H1 (cell line): Measurements from ENCODE around the gene HELZ2. TPM values are rescaled to one million over a fixed set of nuclear protein-coding genes. Genes with fewer than 3 reads are reported as not detected.

Source experiments
- CTCF ChIA-PET: fragments of 300-600 bp; sonication (Branson Sonifier 250); formaldehyde crosslinking; loops from one replicate; lab custom pipeline; 2021; ENCODE audit not compliant: partially characterized antibody; lab: Charles Lee
- POLR2A ChIA-PET: fragments of 300-600 bp; sonication (Branson Sonifier 250); formaldehyde crosslinking; loops from one replicate; lab custom pipeline; 2021; ENCODE audit warnings: inconsistent platforms; ENCODE audit not compliant: partially characterized antibody; lab: Charles Lee
- DNase-seq, 2 experiments: peaks; one replicate each; pipeline versions ENCODE4 v3.0.0 to v3.0.0-alpha.2; 2010 to 2022; ENCODE audit warnings: low spot score in 2 of 2, low read depth in 1 of 2, mixed read lengths in 1 of 2
- FAIRE-seq: peaks from 2 replicates; lab custom pipeline; 2011; peaks lifted over from hg19 to GRCh38; lab: Jason Lieb, UNC
- H2AFZ ChIP-seq: 2 replicates; pipeline ENCODE4 v1.8.1; 2012; ENCODE audit warnings: low read length, inconsistent platforms
- H2AK5ac ChIP-seq: 2 replicates; pipeline ENCODE4 v1.6.1; 2013; ENCODE audit warnings: low read depth, low read length
- H2BK120ac ChIP-seq: replicated peaks from 2 replicates; pipeline ENCODE3; 2013; ENCODE audit warnings: low read depth, low read length, inconsistent platforms
- H2BK12ac ChIP-seq: 2 replicates; pipeline ENCODE4 v1.6.1; 2013; ENCODE audit warnings: low read depth, low read length
- H2BK15ac ChIP-seq: 2 replicates; pipeline ENCODE4 v1.6.1; 2013; ENCODE audit warnings: low read length
- H2BK20ac ChIP-seq: 2 replicates; pipeline ENCODE4 v1.6.1; 2013; ENCODE audit warnings: low read length
- H2BK5ac ChIP-seq: 2 replicates; pipeline ENCODE4 v1.6.1; 2013; ENCODE audit warnings: low read depth, low read length
- H3K14ac ChIP-seq: 2 replicates; pipeline ENCODE4 v1.6.1; 2013; ENCODE audit warnings: inconsistent platforms; ENCODE audit not compliant: insufficient read length
- H3K18ac ChIP-seq: 2 replicates; pipeline ENCODE4 v1.6.1; 2013; ENCODE audit warnings: low read length; ENCODE audit errors: extremely low read depth
- H3K23ac ChIP-seq: 2 replicates; pipeline ENCODE4 v1.6.1; 2013; ENCODE audit warnings: inconsistent platforms; ENCODE audit not compliant: insufficient read length
- H3K23me2 ChIP-seq: 2 replicates; pipeline ENCODE4 v1.6.1; 2013; ENCODE audit warnings: low read depth, low read length
- H3K27ac ChIP-seq: 2 replicates; pipeline ENCODE4 v1.6.1; 2011; ENCODE audit warnings: low read depth, low read length, inconsistent platforms
- H3K27me3 ChIP-seq, 4 experiments: replicated peaks in 1 of 4; 1 replicate in 1 of 4; 2 replicates in 3 of 4; pipeline versions ENCODE4 v1.6.1 to v1.8.1; 2011 to 2013; ENCODE audit warnings: low read length in 3 of 4, mild to moderate bottlenecking in 3 of 4, inconsistent platforms in 2 of 4, mixed read lengths in 2 of 4, moderate library complexity in 1 of 4; ENCODE audit not compliant: control insufficient read depth in 3 of 4, insufficient read depth in 3 of 4; ENCODE audit errors: extremely low read depth in 1 of 4
- H3K36me3 ChIP-seq, 4 experiments: 2 replicates each; pipeline versions ENCODE4 v1.6.1 to v1.8.1; 2011 to 2013; ENCODE audit warnings: mild to moderate bottlenecking in 4 of 4, low read length in 3 of 4, moderate library complexity in 2 of 4, control low read depth in 1 of 4, inconsistent platforms in 1 of 4; ENCODE audit not compliant: insufficient read depth in 4 of 4, control insufficient read depth in 2 of 4
- H3K4ac ChIP-seq: replicated peaks from 2 replicates; pipeline ENCODE3; 2013; ENCODE audit warnings: low read length, low read depth, mixed read lengths, inconsistent platforms; ENCODE audit not compliant: insufficient read length
- H3K4me1 ChIP-seq, 4 experiments: replicated peaks in 1 of 4; 1 replicate in 1 of 4; 2 replicates in 3 of 4; pipeline versions ENCODE4 v1.6.1 to v1.8.1; 2011 to 2013; ENCODE audit warnings: low read length in 3 of 4, inconsistent platforms in 2 of 4, mixed read lengths in 1 of 4; ENCODE audit not compliant: insufficient read depth in 4 of 4, control insufficient read depth in 3 of 4
- H3K4me2 ChIP-seq, 2 experiments: 2 replicates each; pipeline versions ENCODE4 v1.6.1 to v1.8.1; 2011 to 2013; ENCODE audit warnings: low read depth in 2 of 2, low read length in 2 of 2, control low read depth in 1 of 2, inconsistent platforms in 1 of 2, mild to moderate bottlenecking in 1 of 2; ENCODE audit not compliant: insufficient read depth in 1 of 2
- H3K4me3 ChIP-seq, 4 experiments: fragments of 200-600, 300-600 bp in 1 of 4; sonication (generic), shearing (Covaris generic), sonication (Bioruptor Twin) in 1 of 4; 2 replicates each; pipeline versions ENCODE4 v1.5.1 to v1.8.1; 2011 to 2016; ENCODE audit warnings: low read length in 4 of 4, low read depth in 3 of 4, control low read depth in 2 of 4, inconsistent platforms in 2 of 4, mild to moderate bottlenecking in 2 of 4, mixed read lengths in 1 of 4, moderate library complexity in 1 of 4; ENCODE audit not compliant: insufficient read depth in 2 of 4; ENCODE audit errors: extremely low read depth in 1 of 4
- H3K56ac ChIP-seq: replicated peaks from 2 replicates; pipeline ENCODE3; 2013; ENCODE audit warnings: low read depth, mild to moderate bottlenecking, mixed read lengths, low read length, inconsistent platforms; ENCODE audit not compliant: insufficient read length
- H3K79me1 ChIP-seq: 2 replicates; pipeline ENCODE4 v1.6.1; 2013; ENCODE audit warnings: low read depth, low read length, control low read depth
- H3K79me2 ChIP-seq, 2 experiments: 2 replicates each; pipeline versions ENCODE4 v1.6.1 to v1.8.1; 2012 to 2013; ENCODE audit warnings: low read length in 2 of 2, mild to moderate bottlenecking in 2 of 2, inconsistent platforms in 1 of 2; ENCODE audit not compliant: insufficient read depth in 2 of 2, control insufficient read depth in 1 of 2
- H3K9ac ChIP-seq, 4 experiments: replicated peaks in 1 of 4; 1 replicate in 1 of 4; 2 replicates in 3 of 4; pipeline versions ENCODE4 v1.6.1 to v1.8.1; 2011 to 2013; ENCODE audit warnings: low read depth in 3 of 4, low read length in 3 of 4, control low read depth in 2 of 4, mild to moderate bottlenecking in 2 of 4, moderate library complexity in 2 of 4, inconsistent platforms in 1 of 4; ENCODE audit errors: extremely low read depth in 1 of 4
- H3K9me3 ChIP-seq, 2 experiments: 2 replicates each; pipeline versions ENCODE4 v1.6.1 to v1.8.1; 2012 to 2013; ENCODE audit warnings: mild to moderate bottlenecking in 2 of 2, moderate library complexity in 2 of 2, control low read depth in 1 of 2, inconsistent platforms in 1 of 2, low read depth in 1 of 2, low read length in 1 of 2, mixed read lengths in 1 of 2; ENCODE audit not compliant: insufficient read depth in 2 of 2
- H4K20me1 ChIP-seq, 2 experiments: replicated peaks in 1 of 2; 2 replicates each; pipeline versions ENCODE3 to v1.8.1; 2011 to 2013; ENCODE audit warnings: inconsistent platforms in 2 of 2, low read length in 2 of 2, mild to moderate bottlenecking in 1 of 2; ENCODE audit not compliant: insufficient read depth in 2 of 2, control insufficient read depth in 1 of 2
- H4K5ac ChIP-seq: 2 replicates; pipeline ENCODE4 v1.6.1; 2013; ENCODE audit warnings: low read length, low read depth, mixed read lengths, inconsistent platforms; ENCODE audit not compliant: insufficient read length
- H4K8ac ChIP-seq: 2 replicates; pipeline ENCODE4 v1.8.0; 2013; ENCODE audit warnings: mild to moderate bottlenecking, moderate library complexity, low read length, inconsistent platforms; ENCODE audit not compliant: insufficient read depth; ENCODE audit errors: extremely low read depth
- H4K91ac ChIP-seq: replicated peaks from 2 replicates; pipeline ENCODE3; 2013; ENCODE audit warnings: low read length, mixed read lengths, inconsistent platforms; ENCODE audit not compliant: insufficient read length
- POLR2AphosphoS5 ChIP-seq: IDR thresholded peaks from 2 replicates; pipeline ENCODE4 v1.6.1; 2011; ENCODE audit warnings: low read depth, low read length
- SAP30 ChIP-seq: fragments of 300-600 bp; sonication (generic); IDR thresholded peaks from 2 replicates; pipeline ENCODE4 v1.7.1; 2012; ENCODE audit warnings: low read length, moderate library complexity, mild to moderate bottlenecking, inconsistent platforms; ENCODE audit not compliant: insufficient read depth, insufficient replicate concordance
- WGBS, 2 experiments: shearing (Covaris generic) in 1 of 2; methylation state at CpG; one replicate each; pipeline versions ENCODE4 v1.1.6 to v1.1.7; 2013 to 2015; ENCODE audit warnings: low lambda C conversion rate in 2 of 2, mixed read lengths in 2 of 2, inconsistent platforms in 1 of 2, low coverage in 1 of 2, missing lambda C conversion rate in 1 of 2; ENCODE audit not compliant: insufficient replicate concordance in 2 of 2, insufficient coverage in 1 of 2, insufficient read length in 1 of 2; ENCODE audit errors: extremely low coverage in 1 of 2, missing lambda C conversion rate in 1 of 2; 5-methylcytosine and 5-hydroxymethylcytosine counted together
- polyA plus RNA-seq, 7 experiments: library from polyadenylated mRNA; depleted of rRNA in 3 of 7; stranded (reverse) in 5 of 7; unstranded in 2 of 7; fragments of >200 nt in 5 of 7; fragments of 200-250 nt in 2 of 7; gene quantifications; 1 replicate in 5 of 7; 2 replicates in 1 of 7; 4 replicates in 1 of 7; pipeline versions ENCODE4 v1.2.1 to v1.2.3, GENCODE V29; 2011 to 2013; ENCODE audit warnings: missing spikeins in 2 of 7, mixed read lengths in 2 of 7
- total RNA-seq: library from RNA; stranded (reverse); fragmentation: NEBNext Ultra II Directional; extraction: Animal tissue kit (Norgen Biotek cat#: 25700); gene quantifications from 2 replicates; pipeline ENCODE4 v1.2.1, GENCODE V29; 2021

HELZ2 gene
- total and polyA plus RNA-seq, 2 of the 8 experiments (the other 6 are each of a cell fraction or from before 2014, with no cell fraction given): 7.9 to 17.5 TPM

DNA sequence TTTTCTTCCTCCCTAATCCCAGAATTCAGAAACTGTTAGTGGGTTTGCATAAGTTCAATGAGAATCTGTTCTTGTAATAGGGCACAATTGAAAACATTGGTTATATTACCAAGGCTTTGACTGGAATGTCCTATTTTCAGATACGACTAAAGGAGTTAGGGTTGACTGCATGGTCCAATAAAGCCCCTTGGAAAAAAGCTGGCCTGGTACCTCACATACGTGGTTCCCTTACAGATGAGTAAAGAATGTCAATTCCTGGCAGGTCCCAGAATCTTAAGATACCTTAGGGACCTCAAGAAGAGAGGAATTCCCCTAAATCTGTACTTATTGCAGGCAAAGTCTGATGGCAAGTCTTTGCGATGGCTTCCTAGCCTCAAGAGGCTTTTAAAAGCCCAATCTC lies 48.9 kb downstream of the HELZ2 start:
- Histone ChIP-seq H4K5ac (no peak overlapping the region), H2BK20ac (no peak overlapping the region), H2AFZ (no peak overlapping the region), H3K27ac (no peak overlapping the region), H3K27me3 (no peaks in the 10 kb centered on the region), H3K4me2 (no peak overlapping the region), H3K4ac (no peak overlapping the region), H2BK12ac (no peak overlapping the region), H3K23ac (no peak overlapping the region), H4K8ac (no peak overlapping the region), H2BK15ac (no peak overlapping the region), H3K36me3 (peaks cover 0 to 14% (median 0%) of the 10 kb centered on the region in 4 experiments; a peak in 2 of 8 replicates), H3K79me1 (peaks cover 7% of the 10 kb centered on the region; the same call in 1 of the 2 replicates), H3K14ac (no peak overlapping the region), H3K4me3 (no peak overlapping the region), H4K20me1 (peaks cover 3 to 14% of the 10 kb centered on the region in 2 experiments), H3K79me2 (peaks cover 0 to 4% of the 10 kb centered on the region in 2 experiments; a peak in 1 of 4 replicates), H2BK120ac (no peak overlapping the region), H4K91ac (no peak overlapping the region), H3K4me1 (peaks cover 0 to 10% (median 3%) of the 10 kb centered on the region in 4 experiments; a peak in 3 of 7 replicates), H2BK5ac (no peak overlapping the region), H2AK5ac (no peak overlapping the region), H3K56ac (no peak overlapping the region), H3K23me2 (peaks cover 7% of the 10 kb centered on the region; the same call in 1 of the 2 replicates), H3K9ac (no peak overlapping the region), H3K18ac (no peak overlapping the region), H3K9me3 (no peaks in the 10 kb centered on the region)
- FAIRE-seq (no peak), DNase-seq (no peak)
- no peak for TF ChIP-seq SAP30
- 0 out of 2 replicates have a peak, but pooled peaks have one; percentile 8 for TF ChIP-seq POLR2AphosphoS5
- 91% methylated on average over 3 of the region's 3 CpGs; no CpG with 5 or more reads in 1 of the 2 experiments for WGBS, 2 experiments
- POLR2A ChIA-PET: interaction anchor here (0.6 to 1.3 kb wide), 5 partner anchors 11 to 422 kb away, joined by 3 to 6 read pairs (median 4); no protein-coding TSS in a partner anchor
- CTCF ChIA-PET: interaction anchor here (1.2 kb wide), 1 partner anchor 9 kb away, joined by 3 read pairs; no protein-coding TSS in a partner anchor

Other genes starting within 250 kb of the HELZ2 start
- gene CHRNA4, start 212.9 kb downstream of the HELZ2 start, total RNA-seq: 2.7 and 5.7 TPM in 2 replicates
- gene CHRNA4, start 212.9 kb downstream of the HELZ2 start, polyA plus RNA-seq (2011; rRNA removed): 4.3 and 5.0 TPM in 2 replicates
- gene KCNQ2, start 101.6 kb downstream of the HELZ2 start, total RNA-seq: 82.6 and 88.6 TPM in 2 replicates
- gene KCNQ2, start 101.6 kb downstream of the HELZ2 start, polyA plus RNA-seq (2011; rRNA removed): 243 and 277 TPM in 2 replicates
- 25.8 and 27.9 TPM in 2 replicates for gene EEF1A2, start 75.2 kb downstream of the HELZ2 start, total RNA-seq
- 7.4 and 17.5 TPM in 2 replicates for gene EEF1A2, start 75.2 kb downstream of the HELZ2 start, polyA plus RNA-seq (2011; rRNA removed)
- gene PPDPF, start 53.5 kb downstream of the HELZ2 start, total RNA-seq: 125 and 138 TPM in 2 replicates
- gene PPDPF, start 53.5 kb downstream of the HELZ2 start, polyA plus RNA-seq (2011; rRNA removed): 30.5 and 49.9 TPM in 2 replicates
- gene PTK6, start 36.9 kb downstream of the HELZ2 start, total RNA-seq: 0.17 and 0.19 TPM in 2 replicates
- 0.12 and 0.30 TPM in 2 replicates for gene PTK6, start 36.9 kb downstream of the HELZ2 start, polyA plus RNA-seq (2011; rRNA removed)
- gene SRMS, start 26.5 kb downstream of the HELZ2 start, total RNA-seq: 0.29 and 0.76 TPM in 2 replicates
- gene SRMS, start 26.5 kb downstream of the HELZ2 start, polyA plus RNA-seq (2011; rRNA removed): 0.39 and 0.66 TPM in 2 replicates
- 2.5 and 2.6 TPM in 2 replicates for gene FNDC11, start 20.1 kb downstream of the HELZ2 start, total RNA-seq
- 8.8 and 13.5 TPM in 2 replicates for gene FNDC11, start 20.1 kb downstream of the HELZ2 start, polyA plus RNA-seq (2011; rRNA removed)
- gene GMEB2, start 52.9 kb upstream of the HELZ2 start, total RNA-seq: 12.9 and 14.2 TPM in 2 replicates
- 14.2 and 19.1 TPM in 2 replicates for gene GMEB2, start 52.9 kb upstream of the HELZ2 start, polyA plus RNA-seq (2011; rRNA removed)
- 63.1 and 71.6 TPM in 2 replicates for gene STMN3, start 79.2 kb upstream of the HELZ2 start, total RNA-seq
- gene STMN3, start 79.2 kb upstream of the HELZ2 start, polyA plus RNA-seq (2011; rRNA removed): 51.5 and 70.8 TPM in 2 replicates
- 37.1 and 37.8 TPM in 2 replicates for gene RTEL1, start 84.1 kb upstream of the HELZ2 start, total RNA-seq
- 16.2 and 24.3 TPM in 2 replicates for gene RTEL1, start 84.1 kb upstream of the HELZ2 start, polyA plus RNA-seq (2011; rRNA removed)
- not detected in 2 replicates for gene TNFRSF6B, start 122.4 kb upstream of the HELZ2 start, total RNA-seq
- 3.1 and 5.4 TPM in 2 replicates for gene TNFRSF6B, start 122.4 kb upstream of the HELZ2 start, polyA plus RNA-seq (2011; rRNA removed)
- 21.9 and 22.9 TPM in 2 replicates for gene ARFRP1, start 133.7 kb upstream of the HELZ2 start, total RNA-seq
- gene ARFRP1, start 133.7 kb upstream of the HELZ2 start, polyA plus RNA-seq (2011; rRNA removed): 12.9 and 19.4 TPM in 2 replicates
- 21.4 and 24.9 TPM in 2 replicates for gene ZGPAT, start 133.8 kb upstream of the HELZ2 start, total RNA-seq
- gene ZGPAT, start 133.8 kb upstream of the HELZ2 start, polyA plus RNA-seq (2011; rRNA removed): 14.5 and 21.5 TPM in 2 replicates
- gene LIME1, start 162.4 kb upstream of the HELZ2 start, total RNA-seq: 3.3 and 4.5 TPM in 2 replicates
- 5.9 and 9.5 TPM in 2 replicates for gene LIME1, start 162.4 kb upstream of the HELZ2 start, polyA plus RNA-seq (2011; rRNA removed)
- gene SLC2A4RG, start 165.5 kb upstream of the HELZ2 start, total RNA-seq: 25.0 and 29.1 TPM in 2 replicates
- gene SLC2A4RG, start 165.5 kb upstream of the HELZ2 start, polyA plus RNA-seq (2011; rRNA removed): 15.9 and 32.9 TPM in 2 replicates